K562 (cell line): Measurements from ENCODE around the gene ANXA4. TPM values are rescaled to one million over a fixed set of nuclear protein-coding genes. Genes with fewer than 3 reads are reported as not detected.

Experiments
- BRF1 ChIP-seq: IDR thresholded peaks from 3 replicates; pipeline ENCODE4 v1.6.1; 2011; ENCODE audit warnings: borderline replicate concordance, mild to moderate bottlenecking; ENCODE audit not compliant: insufficient read length; ENCODE audit errors: extremely low read depth
- FOSL1 ChIP-seq: fragments of 200-800 bp; sonication (Bioruptor generic); conservative IDR thresholded peaks from 2 replicates; pipeline ENCODE4 v1.6.1; 2016; ENCODE audit warnings: missing genetic modification characterization, missing compliant biosample characterization
- GABPA ChIP-seq: fragments of 200-800 bp; sonication (Bioruptor generic); conservative IDR thresholded peaks from 2 replicates; pipeline ENCODE4 v1.6.1; 2016; ENCODE audit warnings: low read depth, missing genetic modification characterization, missing compliant biosample characterization
- MAZ ChIP-seq, 2 experiments: fragments of 450-650 bp in 1 of 2; sonication (generic) in 1 of 2; formaldehyde crosslinking; IDR thresholded peaks in 1 of 2; conservative IDR thresholded peaks in 1 of 2; 2 replicates each; pipeline versions ENCODE4 v1.4.0 to v1.5.0; 2020; ENCODE audit warnings: mild to moderate bottlenecking in 1 of 2, missing genetic modification reagents in 1 of 2
- MEIS2 ChIP-seq: fragments of 450-650 bp; IDR thresholded peaks from 2 replicates; pipeline ENCODE4 v1.6.1; 2014; ENCODE audit warnings: mild to moderate bottlenecking; ENCODE audit not compliant: partially characterized antibody
- NONO ChIP-seq, 2 experiments: fragments of 200-400 bp in 1 of 2; fragments of 450-650 bp in 1 of 2; formaldehyde crosslinking in 1 of 2; IDR thresholded peaks; 2 replicates each; pipeline ENCODE4 v1.6.1; 2017; ENCODE audit warnings: low read depth in 2 of 2, mild to moderate bottlenecking in 2 of 2, moderate library complexity in 2 of 2, low read length in 1 of 2
- PML ChIP-seq: IDR thresholded peaks from 2 replicates; pipeline ENCODE4 v1.6.1; 2012; ENCODE audit warnings: low read length, inconsistent platforms
- POLR3A ChIP-seq: IDR thresholded peaks from 2 replicates; pipeline ENCODE4 v1.6.1; 2011; ENCODE audit warnings: borderline replicate concordance, mild to moderate bottlenecking, moderate library complexity; ENCODE audit not compliant: insufficient read length, insufficient read depth; ENCODE audit errors: extremely low read depth
- TBP ChIP-seq: optimal IDR thresholded peaks from 2 replicates; pipeline ENCODE3; 2011; ENCODE audit warnings: low read depth, low read length, improper control_type of control experiment
- polyA plus RNA-seq, 8 experiments: library from polyadenylated mRNA; depleted of rRNA in 4 of 8; stranded (reverse) in 5 of 8; unstranded in 3 of 8; fragments of >200 nt; fragmentation: Nextera tagmentation in 2 of 8; fragmentation: Illumina TruSeq in 1 of 8; extraction: Ambion mirVana in 2 of 8; extraction: Trizol in 1 of 8; gene quantifications; 2 replicates each; pipeline versions ENCODE4 v1.2.1 to v1.2.3, GENCODE V29; 2011 to 2014; ENCODE audit warnings: inconsistent platforms in 1 of 8, missing spikeins in 1 of 8
- total RNA-seq, 7 experiments: library from RNA; depleted of rRNA in 6 of 7; stranded (reverse); fragments of >200 nt in 6 of 7; fragmentation: Illumina TruSeq in 2 of 7; extraction: Trizol in 2 of 7; gene quantifications; 2 replicates each; pipeline versions ENCODE4 v1.2.1 to v1.2.3, GENCODE V29; 2011 to 2021; ENCODE audit warnings: low replicate concordance in 1 of 7
- TF ChIP-seq, protein P1 (sequence below), 3 experiments: fragments of 200-800 bp in 1 of 3; sonication (Bioruptor generic) in 1 of 3; sonication (generic) in 1 of 3; formaldehyde crosslinking in 1 of 3; IDR thresholded peaks; 2 replicates each; pipeline versions ENCODE4 v1.6.1 to v1.8.0; 2016 to 2022; ENCODE audit warnings: mild to moderate bottlenecking in 2 of 3, missing compliant biosample characterization in 2 of 3, missing genetic modification characterization in 2 of 3, missing genetic modification reagents in 1 of 3
- TF ChIP-seq, protein P2 (sequence below), 3 experiments: IDR thresholded peaks in 2 of 3; conservative IDR thresholded peaks in 1 of 3; 2 replicates each; pipeline ENCODE4 v1.5.1; 2011 to 2012; ENCODE audit warnings: low read length in 3 of 3, mild to moderate bottlenecking in 3 of 3, control low read depth in 2 of 3, improper control_type of control experiment in 1 of 3, inconsistent platforms in 1 of 3, low read depth in 1 of 3, mixed read lengths in 1 of 3, moderate library complexity in 1 of 3; ENCODE audit not compliant: insufficient read depth in 2 of 3
- TF ChIP-seq, protein P3 (sequence below): sonication (generic); formaldehyde crosslinking; IDR thresholded peaks from 2 replicates; pipeline ENCODE4 v1.8.1; 2022; ENCODE audit warnings: missing genetic modification reagents
- TF ChIP-seq, protein P4 (sequence below), 2 experiments: fragments of 450-650 bp; formaldehyde crosslinking in 1 of 2; IDR thresholded peaks; 2 replicates each; pipeline versions ENCODE4 v1.4.0 to v1.6.1; 2014 to 2020; ENCODE audit warnings: mild to moderate bottlenecking in 2 of 2, borderline replicate concordance in 1 of 2, low read depth in 1 of 2

Gene ANXA4
- total and polyA plus RNA-seq, 9 of the 15 experiments (the other 6 are each of a cell fraction or from before 2014, with no cell fraction given) = 3.4 to 13.6 (median 11.6) TPM

DNA sequence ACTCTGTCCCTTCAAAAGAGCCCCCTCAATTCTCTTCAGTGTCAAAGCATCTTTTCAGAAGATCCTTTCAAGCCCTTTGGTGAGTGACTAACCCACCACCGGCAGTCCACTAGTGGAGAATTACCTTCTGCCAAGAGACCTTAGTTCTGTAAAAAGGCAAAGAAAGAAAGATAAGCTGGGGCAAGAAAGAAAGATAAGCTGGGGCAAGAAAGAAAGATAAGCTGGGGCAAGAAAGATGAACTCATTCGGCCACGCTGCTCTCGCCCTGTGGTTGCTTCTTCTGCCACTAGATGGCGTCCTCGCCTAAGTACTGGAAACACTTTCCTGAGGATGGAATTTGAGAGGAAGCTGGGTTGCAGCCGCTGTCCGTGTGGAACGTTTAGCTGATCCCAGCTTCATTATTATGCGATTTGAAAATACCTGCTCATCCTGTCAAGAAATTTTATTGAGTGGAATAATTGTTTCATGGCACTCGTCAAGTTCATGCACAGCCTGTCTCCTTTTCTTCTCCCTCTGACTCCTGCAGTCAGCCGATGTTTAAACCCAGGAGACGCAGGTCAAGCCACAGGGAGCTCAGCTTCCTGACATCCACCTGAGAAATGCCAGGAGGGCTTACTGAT, 17.3 kb upstream of the ANXA4 start (continued):
- TF ChIP-seq, protein P1, sequence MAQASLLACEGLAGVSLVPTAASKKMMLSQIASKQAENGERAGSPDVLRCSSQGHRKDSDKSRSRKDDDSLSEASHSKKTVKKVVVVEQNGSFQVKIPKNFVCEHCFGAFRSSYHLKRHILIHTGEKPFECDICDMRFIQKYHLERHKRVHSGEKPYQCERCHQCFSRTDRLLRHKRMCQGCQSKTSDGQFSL (CRISPR knock-in tag; IDR thresholded peaks at IDR 0.05) = no peak
- TF ChIP-seq, protein P1 (tag; IDR thresholded peaks at IDR 0.05) = no peak
- TF ChIP-seq BRF1 = no peak
- TF ChIP-seq, protein P2, sequence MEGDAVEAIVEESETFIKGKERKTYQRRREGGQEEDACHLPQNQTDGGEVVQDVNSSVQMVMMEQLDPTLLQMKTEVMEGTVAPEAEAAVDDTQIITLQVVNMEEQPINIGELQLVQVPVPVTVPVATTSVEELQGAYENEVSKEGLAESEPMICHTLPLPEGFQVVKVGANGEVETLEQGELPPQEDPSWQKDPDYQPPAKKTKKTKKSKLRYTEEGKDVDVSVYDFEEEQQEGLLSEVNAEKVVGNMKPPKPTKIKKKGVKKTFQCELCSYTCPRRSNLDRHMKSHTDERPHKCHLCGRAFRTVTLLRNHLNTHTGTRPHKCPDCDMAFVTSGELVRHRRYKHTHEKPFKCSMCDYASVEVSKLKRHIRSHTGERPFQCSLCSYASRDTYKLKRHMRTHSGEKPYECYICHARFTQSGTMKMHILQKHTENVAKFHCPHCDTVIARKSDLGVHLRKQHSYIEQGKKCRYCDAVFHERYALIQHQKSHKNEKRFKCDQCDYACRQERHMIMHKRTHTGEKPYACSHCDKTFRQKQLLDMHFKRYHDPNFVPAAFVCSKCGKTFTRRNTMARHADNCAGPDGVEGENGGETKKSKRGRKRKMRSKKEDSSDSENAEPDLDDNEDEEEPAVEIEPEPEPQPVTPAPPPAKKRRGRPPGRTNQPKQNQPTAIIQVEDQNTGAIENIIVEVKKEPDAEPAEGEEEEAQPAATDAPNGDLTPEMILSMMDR (IDR thresholded peaks at IDR 0.05 in 2 of 3, conservative IDR thresholded peaks at IDR 0.05 in 1 of 3; ENCODE audit: insufficient read depth in 2 of 3, low read depth in 1 of 3, low read length in 3 of 3) = peak; percentile 84 to 93 (median 93)
- no peak for TF ChIP-seq NONO (IDR thresholded peaks at IDR 0.05; ENCODE audit: low read depth in 2 of 2, low read length in 1 of 2)
- TF ChIP-seq, protein P3, sequence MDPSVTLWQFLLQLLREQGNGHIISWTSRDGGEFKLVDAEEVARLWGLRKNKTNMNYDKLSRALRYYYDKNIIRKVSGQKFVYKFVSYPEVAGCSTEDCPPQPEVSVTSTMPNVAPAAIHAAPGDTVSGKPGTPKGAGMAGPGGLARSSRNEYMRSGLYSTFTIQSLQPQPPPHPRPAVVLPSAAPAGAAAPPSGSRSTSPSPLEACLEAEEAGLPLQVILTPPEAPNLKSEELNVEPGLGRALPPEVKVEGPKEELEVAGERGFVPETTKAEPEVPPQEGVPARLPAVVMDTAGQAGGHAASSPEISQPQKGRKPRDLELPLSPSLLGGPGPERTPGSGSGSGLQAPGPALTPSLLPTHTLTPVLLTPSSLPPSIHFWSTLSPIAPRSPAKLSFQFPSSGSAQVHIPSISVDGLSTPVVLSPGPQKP (CRISPR knock-in tag) = no peak
- TF ChIP-seq POLR3A = no peak
- TF ChIP-seq FOSL1 (tag) = peak; percentile 58; the same call in 1 of the 2 replicates
- TF ChIP-seq GABPA = peak; percentile 17; the same call in 1 of the 2 replicates
- TF ChIP-seq, protein P4, sequence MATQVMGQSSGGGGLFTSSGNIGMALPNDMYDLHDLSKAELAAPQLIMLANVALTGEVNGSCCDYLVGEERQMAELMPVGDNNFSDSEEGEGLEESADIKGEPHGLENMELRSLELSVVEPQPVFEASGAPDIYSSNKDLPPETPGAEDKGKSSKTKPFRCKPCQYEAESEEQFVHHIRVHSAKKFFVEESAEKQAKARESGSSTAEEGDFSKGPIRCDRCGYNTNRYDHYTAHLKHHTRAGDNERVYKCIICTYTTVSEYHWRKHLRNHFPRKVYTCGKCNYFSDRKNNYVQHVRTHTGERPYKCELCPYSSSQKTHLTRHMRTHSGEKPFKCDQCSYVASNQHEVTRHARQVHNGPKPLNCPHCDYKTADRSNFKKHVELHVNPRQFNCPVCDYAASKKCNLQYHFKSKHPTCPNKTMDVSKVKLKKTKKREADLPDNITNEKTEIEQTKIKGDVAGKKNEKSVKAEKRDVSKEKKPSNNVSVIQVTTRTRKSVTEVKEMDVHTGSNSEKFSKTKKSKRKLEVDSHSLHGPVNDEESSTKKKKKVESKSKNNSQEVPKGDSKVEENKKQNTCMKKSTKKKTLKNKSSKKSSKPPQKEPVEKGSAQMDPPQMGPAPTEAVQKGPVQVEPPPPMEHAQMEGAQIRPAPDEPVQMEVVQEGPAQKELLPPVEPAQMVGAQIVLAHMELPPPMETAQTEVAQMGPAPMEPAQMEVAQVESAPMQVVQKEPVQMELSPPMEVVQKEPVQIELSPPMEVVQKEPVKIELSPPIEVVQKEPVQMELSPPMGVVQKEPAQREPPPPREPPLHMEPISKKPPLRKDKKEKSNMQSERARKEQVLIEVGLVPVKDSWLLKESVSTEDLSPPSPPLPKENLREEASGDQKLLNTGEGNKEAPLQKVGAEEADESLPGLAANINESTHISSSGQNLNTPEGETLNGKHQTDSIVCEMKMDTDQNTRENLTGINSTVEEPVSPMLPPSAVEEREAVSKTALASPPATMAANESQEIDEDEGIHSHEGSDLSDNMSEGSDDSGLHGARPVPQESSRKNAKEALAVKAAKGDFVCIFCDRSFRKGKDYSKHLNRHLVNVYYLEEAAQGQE (IDR thresholded peaks at IDR 0.05; ENCODE audit: borderline replicate concordance) = peak; percentile 91
- TF ChIP-seq, protein P4 (CRISPR knock-in tag; IDR thresholded peaks at IDR 0.05; ENCODE audit: low read depth) = no peak
- no peak for TF ChIP-seq TBP
- no peak for TF ChIP-seq MEIS2
- peak in 1 of 2 experiments; percentile 43; a peak in 2 of 4 replicates for TF ChIP-seq MAZ (CRISPR knock-in tag; conservative IDR thresholded peaks at IDR 0.05 in 1 of 2, IDR thresholded peaks at IDR 0.05 in 1 of 2)
- no peak for TF ChIP-seq PML
